Measurements from ENCODE around the gene VPS13D. TPM values are rescaled to one million over a fixed set of nuclear protein-coding genes. Genes with fewer than 3 reads are reported as not detected.

Gene VPS13D
- total and polyA plus RNA-seq, 10 donors, result 10.1 to 108 (median 86.3) TPM

- Histone ChIP-seq H3K36me3 (peaks cover 0 to 100% (median 71%) of the 10 kb centered on the region in 6 donors), H3K9me3 (no peaks in the 10 kb centered on the region), H3K27me3 (replicated peaks in 1 of 7) (no peaks in the 10 kb centered on the region), H3K4me3 (no peak overlapping the region), H3K4me1 (peaks cover 0 to 97% (median 61%) of the 10 kb centered on the region in 6 donors), H3K27ac (peak overlapping the region in 6 of 8 donors; percentile 1 to 86 (median 68))
- TF ChIP-seq CTCF (IDR thresholded peaks at IDR 0.05 in 8 of 11, conservative IDR thresholded peaks at IDR 0.05 in 3 of 11), result no peak
- peak in 2 of 3 donors; percentile 6 to 69 for TF ChIP-seq POLR2AphosphoS5 (IDR thresholded peaks at IDR 0.05)
- intact Hi-C loops (cut with DNase I; ENCODE audit: low total_unique reads), result no loop called here
- peak; percentile 74 for DNase-seq
- WGBS, 5 donors, result 77 to 94% (median 87%) methylated on average over 19 to 20 of the region's 20 CpGs
Measured at GRCh38 chr1:12203216-12204007, 26.4 kb upstream of the VPS13D start.

- no peak overlapping the region for H3K4me3 ChIP-seq
- peaks cover 3 to 97% (median 64%) of the 10 kb centered on the region in 6 donors for H3K4me1 ChIP-seq
- H3K36me3 ChIP-seq, result peaks cover 0 to 100% (median 73%) of the 10 kb centered on the region in 6 donors
- intact Hi-C loops (cut with DNase I; ENCODE audit: low total_unique reads), result no loop called here
- H3K27me3 ChIP-seq (replicated peaks in 1 of 7), result no peaks in the 10 kb centered on the region
- peak; percentile 76 for DNase-seq
- TF ChIP-seq CTCF (IDR thresholded peaks at IDR 0.05 in 8 of 11, conservative IDR thresholded peaks at IDR 0.05 in 3 of 11) (no peak), POLR2A (IDR thresholded peaks at IDR 0.05) (no peak), POLR2AphosphoS5 (IDR thresholded peaks at IDR 0.05) (peak in 1 of 3 donors; percentile 19)
- WGBS, 5 donors, result 61 to 84% (median 66%) methylated on average over 7 of the region's 7 CpGs
- peak overlapping the region in 6 of 8 donors; percentile 1 to 86 (median 68) for H3K27ac ChIP-seq
- no peaks in the 10 kb centered on the region for H3K9me3 ChIP-seq
Measured at GRCh38 chr1:12204140-12204539, 25.7 kb upstream of the VPS13D start.

GRCh38 chr1:12204754-12205658 is 24.8 kb upstream of the VPS13D start:
- intact Hi-C loops (cut with DNase I; ENCODE audit: low total_unique reads), result no loop called here
- 80 to 82% (median 81%) methylated on average over 7 of the region's 7 CpGs for WGBS, 5 donors
- peaks cover 11 to 97% (median 66%) of the 10 kb centered on the region in 6 donors for H3K4me1 ChIP-seq
- H3K36me3 ChIP-seq, result peaks cover 0 to 95% (median 66%) of the 10 kb centered on the region in 6 donors
- H3K4me3 ChIP-seq, result no peak overlapping the region
- no peak for DNase-seq
- H3K9me3 ChIP-seq, result no peaks in the 10 kb centered on the region
- H3K27ac ChIP-seq, result peak overlapping the region in 5 of 8 donors; percentile 22 to 86 (median 70)
- TF ChIP-seq CTCF (IDR thresholded peaks at IDR 0.05 in 8 of 11, conservative IDR thresholded peaks at IDR 0.05 in 3 of 11) (no peak), POLR2AphosphoS5 (IDR thresholded peaks at IDR 0.05) (no peak), POLR2A (IDR thresholded peaks at IDR 0.05) (no peak)
- H3K27me3 ChIP-seq (replicated peaks in 1 of 7), result no peaks in the 10 kb centered on the region
